Stomach (tissue), 9 donors: Measurements from ENCODE around the gene TTYH3. TPM values are rescaled to one million over a fixed set of nuclear protein-coding genes. Genes with fewer than 3 reads are reported as not detected.

Source experiments
- DNase-seq, 2 donors: peaks; one replicate each; pipeline versions ENCODE4 v3.0.0 to v3.0.0-alpha.2; 2013 to 2019
- H3K27ac ChIP-seq, 5 donors: fragments of 200-600 bp in 4 of 5; sonication (generic) in 4 of 5; one replicate each; pipeline ENCODE4 v1.5.1; 2013 to 2019; ENCODE audit warnings: mild to moderate bottlenecking in 1 of 5, moderate library complexity in 1 of 5
- H3K27me3 ChIP-seq, 3 donors: fragments of 200-600 bp; sonication (generic); one replicate each; pipeline ENCODE4 v1.5.1; 2017 to 2019; ENCODE audit warnings: mixed run types in 1 of 3
- H3K36me3 ChIP-seq, 4 donors: fragments of 200-600 bp; sonication (generic); 1 replicate in 3 of 4; 2 replicates in 1 of 4; pipeline ENCODE4 v1.5.1; 2016 to 2019
- H3K4me1 ChIP-seq, 4 donors: fragments of 200-600 bp; sonication (generic); one replicate each; pipeline ENCODE4 v1.5.1; 2016 to 2019
- H3K4me3 ChIP-seq, 4 donors: fragments of 200-600 bp; sonication (generic) in 3 of 4; one replicate each; pipeline ENCODE4 v1.5.1; 2016 to 2019; ENCODE audit warnings: mild to moderate bottlenecking in 1 of 4
- H3K9me3 ChIP-seq, 4 donors: fragments of 200-600 bp; sonication (generic); one replicate each; pipeline ENCODE4 v1.5.1; 2016 to 2019
- EP300 ChIP-seq: sonication (generic); formaldehyde crosslinking; IDR thresholded peaks from one replicate; pipeline ENCODE4 v1.6.1; 2017; ENCODE audit warnings: antibody characterized with exemption
- POLR2A ChIP-seq, 4 donors: fragments of 450-650 bp; IDR thresholded peaks; one replicate each; pipeline ENCODE4 v1.6.1; 2016; ENCODE audit warnings: antibody characterized with exemption in 4 of 4, control low read depth in 2 of 4, mild to moderate bottlenecking in 1 of 4, moderate library complexity in 1 of 4
- POLR2AphosphoS5 ChIP-seq, 3 donors: sonication (generic); formaldehyde crosslinking; IDR thresholded peaks; one replicate each; pipeline ENCODE4 v1.6.1; 2016; ENCODE audit warnings: antibody characterized with exemption in 3 of 3
- WGBS, 5 donors: extraction: QIAGEN DNeasy Blood & Tissue Kit in 3 of 5; methylation state at CpG; one replicate each; pipeline versions ENCODE4 v1.1.5 to v1.1.7; 2013 to 2018; 5-methylcytosine and 5-hydroxymethylcytosine counted together
- intact Hi-C: fragments of 100-400 bp; cut with DNase I; formaldehyde crosslinking; loops from one replicate; pipeline ENCODE4 v1.15.1; 2023; ENCODE audit warnings: low total_unique reads
- polyA plus RNA-seq, 3 donors: library from polyadenylated mRNA; stranded (reverse); fragments of 200-250 nt; gene quantifications; one replicate each; pipeline ENCODE4 v1.2.3, GENCODE V29; 2013
- total RNA-seq, 5 donors: library from RNA; depleted of rRNA; stranded (reverse); fragments of >200 nt; gene quantifications; one replicate each; pipeline versions ENCODE4 v1.1.0 to v1.2.3, GENCODE V29; 2014 to 2016
- TF ChIP-seq, protein P1 (sequence below), 7 experiments: fragments of 450-650 bp in 4 of 7; fragments of 200-600 bp in 3 of 7; sonication (generic) in 3 of 7; IDR thresholded peaks; one replicate each; pipeline ENCODE4 v1.5.1; 2016 to 2019; ENCODE audit warnings: antibody characterized with exemption in 7 of 7, control low read depth in 2 of 7, mild to moderate bottlenecking in 1 of 7
- donor health status: healthy with polysubstance abuse.
- donor health status: Bipolar disorder and iron deficiency.
- donor health status: healthy.

The TTYH3 gene
- total and polyA plus RNA-seq, 8 donors = 4.1 to 79.1 (median 16.2) TPM

DNA sequence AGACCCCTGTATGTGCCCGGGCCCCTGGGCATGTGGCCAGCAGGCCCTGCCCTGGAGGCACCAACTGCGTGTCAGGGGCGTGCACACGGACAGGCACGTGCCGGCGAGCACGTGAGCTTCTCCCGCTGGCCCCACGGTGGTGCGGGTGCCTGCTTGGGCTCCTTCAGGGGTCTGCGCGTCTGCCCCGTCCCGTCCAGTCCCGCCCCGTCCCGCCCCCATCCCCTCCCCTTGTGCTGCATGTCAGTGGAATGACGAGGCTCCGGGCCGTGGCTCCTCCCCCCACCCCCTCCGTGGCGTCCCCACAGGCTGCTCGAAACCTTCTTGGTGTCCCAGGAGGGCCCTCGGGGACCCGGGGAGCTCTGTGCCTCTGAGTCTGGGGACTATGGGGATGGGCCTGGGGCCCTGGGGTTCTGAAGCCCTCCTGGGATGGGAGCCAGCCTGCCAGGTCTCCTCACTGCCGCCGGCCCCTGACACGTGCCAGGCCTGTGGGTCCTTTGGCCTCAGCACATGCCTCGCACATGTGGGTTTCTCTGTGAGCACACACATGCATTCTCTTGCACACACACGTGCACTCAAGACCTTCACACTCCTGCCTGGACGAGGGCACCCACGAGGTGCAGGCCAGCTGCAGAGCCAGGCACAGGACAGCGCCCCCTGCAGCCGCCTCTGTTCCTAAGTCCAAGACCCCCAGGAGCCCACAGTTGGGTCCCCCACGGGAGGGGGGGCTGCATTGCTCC lies 28.7 kb downstream of the TTYH3 start:
- no peak for TF ChIP-seq POLR2A (IDR thresholded peaks at IDR 0.05)
- no peak for TF ChIP-seq POLR2AphosphoS5 (IDR thresholded peaks at IDR 0.05)
- TF ChIP-seq, protein P1, sequence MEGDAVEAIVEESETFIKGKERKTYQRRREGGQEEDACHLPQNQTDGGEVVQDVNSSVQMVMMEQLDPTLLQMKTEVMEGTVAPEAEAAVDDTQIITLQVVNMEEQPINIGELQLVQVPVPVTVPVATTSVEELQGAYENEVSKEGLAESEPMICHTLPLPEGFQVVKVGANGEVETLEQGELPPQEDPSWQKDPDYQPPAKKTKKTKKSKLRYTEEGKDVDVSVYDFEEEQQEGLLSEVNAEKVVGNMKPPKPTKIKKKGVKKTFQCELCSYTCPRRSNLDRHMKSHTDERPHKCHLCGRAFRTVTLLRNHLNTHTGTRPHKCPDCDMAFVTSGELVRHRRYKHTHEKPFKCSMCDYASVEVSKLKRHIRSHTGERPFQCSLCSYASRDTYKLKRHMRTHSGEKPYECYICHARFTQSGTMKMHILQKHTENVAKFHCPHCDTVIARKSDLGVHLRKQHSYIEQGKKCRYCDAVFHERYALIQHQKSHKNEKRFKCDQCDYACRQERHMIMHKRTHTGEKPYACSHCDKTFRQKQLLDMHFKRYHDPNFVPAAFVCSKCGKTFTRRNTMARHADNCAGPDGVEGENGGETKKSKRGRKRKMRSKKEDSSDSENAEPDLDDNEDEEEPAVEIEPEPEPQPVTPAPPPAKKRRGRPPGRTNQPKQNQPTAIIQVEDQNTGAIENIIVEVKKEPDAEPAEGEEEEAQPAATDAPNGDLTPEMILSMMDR (IDR thresholded peaks at IDR 0.05) = no peak
- TF ChIP-seq EP300 = no peak
- Histone ChIP-seq H3K9me3 (no peaks in the 10 kb centered on the region), H3K36me3 (peaks cover 6 to 65% (median 59%) of the 10 kb centered on the region in 4 donors), H3K4me3 (no peak overlapping the region), H3K4me1 (peaks cover 10 to 28% (median 16%) of the 10 kb centered on the region in 4 donors), H3K27ac (no peak overlapping the region), H3K27me3 (peaks cover 0 to 4% (median 0%) of the 10 kb centered on the region in 3 donors)
- WGBS, 5 donors = 76 to 85% (median 82%) methylated on average over 10 to 36 of the region's 36 CpGs
- intact Hi-C loops = no loop called here
- no peak for DNase-seq

DNA sequence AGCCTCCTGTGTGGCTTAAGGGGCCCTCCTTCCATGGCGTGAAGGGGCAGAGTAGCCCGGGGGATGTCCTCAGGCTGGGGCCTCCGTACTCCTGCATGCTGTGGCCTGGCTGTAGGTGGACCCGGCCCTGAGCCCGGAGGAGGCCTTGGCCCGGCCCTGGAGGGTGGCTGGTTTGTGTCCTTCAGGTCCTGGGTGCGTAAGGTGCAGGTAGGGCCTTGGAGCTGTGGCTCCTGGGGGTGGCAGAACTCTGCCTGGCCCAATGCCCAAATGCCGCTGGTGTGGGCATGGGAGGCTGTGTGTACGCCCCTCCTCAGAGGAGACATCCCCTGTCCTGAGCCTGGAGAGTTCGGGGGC lies 29.3 kb downstream of the TTYH3 start:
- Histone ChIP-seq H3K9me3 (no peaks in the 10 kb centered on the region), H3K36me3 (peaks cover 6 to 60% (median 56%) of the 10 kb centered on the region in 4 donors), H3K27ac (no peak overlapping the region), H3K4me3 (no peak overlapping the region), H3K4me1 (peaks cover 10 to 28% (median 16%) of the 10 kb centered on the region in 4 donors), H3K27me3 (peaks cover 0 to 9% (median 0%) of the 10 kb centered on the region in 3 donors)
- intact Hi-C loops = no loop called here
- TF ChIP-seq POLR2AphosphoS5 (IDR thresholded peaks at IDR 0.05) = no peak
- TF ChIP-seq, protein P1 (IDR thresholded peaks at IDR 0.05) = no peak
- TF ChIP-seq EP300 = no peak
- TF ChIP-seq POLR2A (IDR thresholded peaks at IDR 0.05) = no peak
- DNase-seq = no peak
- 84 to 89% (median 86%) methylated on average over 8 to 10 of the region's 10 CpGs for WGBS, 5 donors

DNA sequence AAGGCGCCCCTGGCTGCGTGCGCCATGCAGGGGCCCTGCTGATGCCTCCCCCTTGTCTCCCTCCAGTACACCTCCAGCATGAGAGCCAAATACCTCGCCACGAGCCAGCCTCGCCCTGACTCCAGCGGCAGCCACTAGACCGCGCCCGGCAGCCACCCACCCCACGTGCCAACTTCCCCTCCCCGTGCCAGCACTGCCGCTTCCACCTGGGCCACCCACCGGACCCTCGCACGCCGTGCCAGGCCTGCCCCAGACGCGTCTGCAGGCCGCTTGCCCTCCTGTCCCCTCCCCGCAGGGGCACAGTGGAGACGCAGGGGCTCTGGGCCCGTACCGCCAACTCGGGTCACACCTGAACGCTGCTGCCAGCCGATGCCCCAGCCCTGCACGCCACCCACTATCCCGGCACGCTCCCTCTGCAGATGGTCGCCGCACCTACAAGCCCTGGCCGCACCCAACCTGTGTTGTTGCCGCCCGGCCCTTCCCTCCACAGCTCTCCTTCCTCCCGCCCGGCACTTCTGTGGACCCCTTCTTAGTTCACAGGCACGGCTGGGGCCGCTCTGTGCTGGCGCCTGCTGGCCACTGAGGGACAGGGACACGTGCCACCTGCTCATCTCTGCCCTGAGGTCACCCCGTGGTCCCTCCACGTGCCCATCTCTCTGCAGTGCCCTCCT lies 30.0 kb downstream of the TTYH3 start:
- Histone ChIP-seq H3K9me3 (peaks cover 0 to 3% (median 1%) of the 10 kb centered on the region in 4 donors), H3K4me3 (no peak overlapping the region), H3K36me3 (peaks cover 6 to 53% (median 49%) of the 10 kb centered on the region in 4 donors), H3K4me1 (peaks cover 10 to 28% (median 16%) of the 10 kb centered on the region in 4 donors), H3K27ac (no peak overlapping the region), H3K27me3 (peaks cover 0 to 11% (median 0%) of the 10 kb centered on the region in 3 donors)
- WGBS, 5 donors = 84 to 92% (median 88%) methylated on average over 38 to 43 of the region's 43 CpGs
- no peak for TF ChIP-seq POLR2A (IDR thresholded peaks at IDR 0.05)
- TF ChIP-seq, protein P1 (IDR thresholded peaks at IDR 0.05) = no peak
- TF ChIP-seq EP300 = no peak
- TF ChIP-seq POLR2AphosphoS5 (IDR thresholded peaks at IDR 0.05) = no peak
- DNase-seq = no peak
- intact Hi-C loops = no loop called here

DNA sequence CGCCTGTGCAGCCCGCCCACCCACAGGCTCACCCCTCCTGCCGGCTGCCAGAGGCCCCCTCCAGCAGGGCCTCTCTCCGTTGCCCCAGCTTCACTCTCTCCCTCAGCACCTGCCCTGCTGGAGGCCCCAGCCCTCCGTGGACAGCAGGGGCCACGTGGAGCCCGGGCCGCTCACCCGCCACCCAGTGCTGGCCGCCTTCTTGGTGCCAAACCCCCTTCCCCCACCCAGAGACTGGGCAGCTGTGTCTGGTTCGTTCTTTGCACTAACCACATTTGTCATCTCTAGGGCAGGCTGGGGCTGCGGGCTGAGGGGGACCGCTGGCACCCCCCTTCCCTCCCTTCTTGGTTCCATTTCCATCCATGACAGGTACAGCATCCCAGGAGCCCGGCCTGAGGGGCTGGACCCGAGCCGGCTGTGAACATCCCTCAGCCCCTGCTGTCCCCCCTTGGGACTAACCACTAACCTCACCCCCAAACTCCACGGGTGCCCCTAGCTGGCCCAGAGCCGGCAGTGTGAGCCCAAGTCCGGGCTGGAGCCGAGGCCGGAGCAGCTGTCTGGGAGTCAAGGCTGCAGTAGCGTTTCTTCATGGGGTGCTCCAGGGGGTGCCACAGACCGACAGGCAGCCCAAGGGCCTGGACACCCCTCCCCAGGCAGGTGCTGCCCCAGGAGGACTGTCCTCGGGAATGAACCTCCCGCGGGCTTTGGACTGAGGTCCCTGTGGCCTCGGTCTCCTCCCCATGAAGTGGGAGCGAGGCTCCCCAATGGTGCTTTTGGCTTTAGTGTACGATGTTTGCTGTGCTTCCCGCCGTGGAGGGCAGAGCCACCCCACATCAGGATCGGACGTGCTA lies 30.7 kb downstream of the TTYH3 start:
- peaks cover 0 to 7% (median 3%) of the 10 kb centered on the region in 4 donors for H3K9me3 ChIP-seq
- 72 to 90% (median 79%) methylated on average over 19 to 33 of the region's 33 CpGs for WGBS, 5 donors
- TF ChIP-seq, protein P1 (IDR thresholded peaks at IDR 0.05) = no peak
- TF ChIP-seq EP300 (no peak), POLR2A (IDR thresholded peaks at IDR 0.05) (no peak), POLR2AphosphoS5 (IDR thresholded peaks at IDR 0.05) (no peak)
- H3K4me3 ChIP-seq = no peak overlapping the region
- DNase-seq = no peak
- H3K4me1 ChIP-seq = peaks cover 10 to 28% (median 16%) of the 10 kb centered on the region in 4 donors
- H3K27me3 ChIP-seq = peaks cover 0 to 11% (median 0%) of the 10 kb centered on the region in 3 donors
- intact Hi-C loops = no loop called here
- peak overlapping the region in 1 of 5 donors; percentile 42 for H3K27ac ChIP-seq
- H3K36me3 ChIP-seq = peaks cover 6 to 47% (median 43%) of the 10 kb centered on the region in 4 donors
